Measurements from ENCODE around the gene HCRTR1.

- TF ChIP-seq, protein P1, sequence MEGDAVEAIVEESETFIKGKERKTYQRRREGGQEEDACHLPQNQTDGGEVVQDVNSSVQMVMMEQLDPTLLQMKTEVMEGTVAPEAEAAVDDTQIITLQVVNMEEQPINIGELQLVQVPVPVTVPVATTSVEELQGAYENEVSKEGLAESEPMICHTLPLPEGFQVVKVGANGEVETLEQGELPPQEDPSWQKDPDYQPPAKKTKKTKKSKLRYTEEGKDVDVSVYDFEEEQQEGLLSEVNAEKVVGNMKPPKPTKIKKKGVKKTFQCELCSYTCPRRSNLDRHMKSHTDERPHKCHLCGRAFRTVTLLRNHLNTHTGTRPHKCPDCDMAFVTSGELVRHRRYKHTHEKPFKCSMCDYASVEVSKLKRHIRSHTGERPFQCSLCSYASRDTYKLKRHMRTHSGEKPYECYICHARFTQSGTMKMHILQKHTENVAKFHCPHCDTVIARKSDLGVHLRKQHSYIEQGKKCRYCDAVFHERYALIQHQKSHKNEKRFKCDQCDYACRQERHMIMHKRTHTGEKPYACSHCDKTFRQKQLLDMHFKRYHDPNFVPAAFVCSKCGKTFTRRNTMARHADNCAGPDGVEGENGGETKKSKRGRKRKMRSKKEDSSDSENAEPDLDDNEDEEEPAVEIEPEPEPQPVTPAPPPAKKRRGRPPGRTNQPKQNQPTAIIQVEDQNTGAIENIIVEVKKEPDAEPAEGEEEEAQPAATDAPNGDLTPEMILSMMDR (conservative IDR thresholded peaks at IDR 0.05), result no peak
- no peak for TF ChIP-seq ZFX (IDR thresholded peaks at IDR 0.05)
These were observed 41.9 kb upstream of the HCRTR1 start for GRCh38 chr1:31575369-31576140.
